Measurements from ENCODE around the gene MRPS26. TPM values are rescaled to one million over a fixed set of nuclear protein-coding genes. Genes with fewer than 3 reads are reported as not detected.
A peak's percentile ranks its signal among the peaks of the same experiment; 100 is the strongest.

The MRPS26 gene
- total and polyA plus RNA-seq, 4 donors = 26.9 to 65.2 (median 40.3) TPM

DNA sequence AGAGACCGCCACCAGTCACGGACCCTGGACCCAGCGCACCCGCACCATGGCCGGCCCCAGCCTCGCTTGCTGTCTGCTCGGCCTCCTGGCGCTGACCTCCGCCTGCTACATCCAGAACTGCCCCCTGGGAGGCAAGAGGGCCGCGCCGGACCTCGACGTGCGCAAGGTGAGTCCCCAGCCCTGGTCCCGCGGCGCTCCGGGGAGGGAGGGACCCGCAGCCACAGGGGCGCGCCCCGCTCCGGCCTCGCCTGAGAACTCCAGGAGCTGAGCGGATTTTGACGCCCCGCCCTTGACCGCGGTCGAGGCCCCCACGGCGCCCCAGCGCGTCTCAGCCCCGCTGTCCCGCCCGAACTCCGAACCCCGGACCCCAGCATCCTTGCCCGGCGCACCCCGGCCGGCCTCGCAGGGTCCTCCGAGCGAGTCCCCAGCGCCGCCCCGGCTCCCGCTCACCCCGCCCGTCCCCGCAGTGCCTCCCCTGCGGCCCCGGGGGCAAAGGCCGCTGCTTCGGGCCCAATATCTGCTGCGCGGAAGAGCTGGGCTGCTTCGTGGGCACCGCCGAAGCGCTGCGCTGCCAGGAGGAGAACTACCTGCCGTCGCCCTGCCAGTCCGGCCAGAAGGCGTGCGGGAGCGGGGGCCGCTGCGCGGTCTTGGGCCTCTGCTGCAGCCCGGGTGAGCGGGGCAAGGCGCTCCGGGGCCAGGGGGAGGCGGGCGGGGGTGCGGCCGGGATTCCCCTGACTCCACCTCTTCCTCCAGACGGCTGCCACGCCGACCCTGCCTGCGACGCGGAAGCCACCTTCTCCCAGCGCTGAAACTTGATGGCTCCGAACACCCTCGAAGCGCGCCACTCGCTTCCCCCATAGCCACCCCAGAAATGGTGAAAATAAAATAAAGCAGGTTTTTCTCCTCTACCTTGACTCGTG is 26.0 kb downstream of the MRPS26 start, which contains the start of gene OXT:
Gene OXT (plus strand): TSS at position 11 of the 920 bp plus-strand sequence. CDS start 36 bp downstream, at position 47.
- TF ChIP-seq, protein P1, sequence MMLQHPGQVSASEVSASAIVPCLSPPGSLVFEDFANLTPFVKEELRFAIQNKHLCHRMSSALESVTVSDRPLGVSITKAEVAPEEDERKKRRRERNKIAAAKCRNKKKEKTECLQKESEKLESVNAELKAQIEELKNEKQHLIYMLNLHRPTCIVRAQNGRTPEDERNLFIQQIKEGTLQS (IDR thresholded peaks at IDR 0.05) = no peak
- TF ChIP-seq, protein P2, sequence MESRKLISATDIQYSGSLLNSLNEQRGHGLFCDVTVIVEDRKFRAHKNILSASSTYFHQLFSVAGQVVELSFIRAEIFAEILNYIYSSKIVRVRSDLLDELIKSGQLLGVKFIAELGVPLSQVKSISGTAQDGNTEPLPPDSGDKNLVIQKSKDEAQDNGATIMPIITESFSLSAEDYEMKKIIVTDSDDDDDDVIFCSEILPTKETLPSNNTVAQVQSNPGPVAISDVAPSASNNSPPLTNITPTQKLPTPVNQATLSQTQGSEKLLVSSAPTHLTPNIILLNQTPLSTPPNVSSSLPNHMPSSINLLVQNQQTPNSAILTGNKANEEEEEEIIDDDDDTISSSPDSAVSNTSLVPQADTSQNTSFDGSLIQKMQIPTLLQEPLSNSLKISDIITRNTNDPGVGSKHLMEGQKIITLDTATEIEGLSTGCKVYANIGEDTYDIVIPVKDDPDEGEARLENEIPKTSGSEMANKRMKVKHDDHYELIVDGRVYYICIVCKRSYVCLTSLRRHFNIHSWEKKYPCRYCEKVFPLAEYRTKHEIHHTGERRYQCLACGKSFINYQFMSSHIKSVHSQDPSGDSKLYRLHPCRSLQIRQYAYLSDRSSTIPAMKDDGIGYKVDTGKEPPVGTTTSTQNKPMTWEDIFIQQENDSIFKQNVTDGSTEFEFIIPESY (IDR thresholded peaks at IDR 0.05) = no peak
- TF ChIP-seq HNF4A (conservative IDR thresholded peaks at IDR 0.05) (peak in 1 of 2 donors; percentile 51), SP1 (IDR thresholded peaks at IDR 0.05) (peak; percentile 28), FOXA1 (IDR thresholded peaks at IDR 0.05) (no peak), FOXA2 (IDR thresholded peaks at IDR 0.05) (no peak), GABPA (IDR thresholded peaks at IDR 0.05 in 1 of 2, conservative IDR thresholded peaks at IDR 0.05 in 1 of 2) (no peak)
- peaks cover 7 to 47% (median 33%) of the 10 kb centered on the region in 4 donors for H3K4me1 ChIP-seq (ENCODE audit: control insufficient read depth in 4 of 4, insufficient read depth in 4 of 4, low read length in 3 of 4)
- peak within 1 kb of the TSS in 1 of 2 donors; percentile 4 for H3K9ac ChIP-seq (ENCODE audit: low read depth in 1 of 2, low read length in 2 of 2)
- H3K36me3 ChIP-seq (ENCODE audit: control insufficient read depth in 4 of 4, insufficient read depth in 3 of 4, low read depth in 1 of 4, low read length in 3 of 4) = no peaks in the 10 kb centered on the region
- H3K27me3 ChIP-seq (ENCODE audit: control insufficient read depth in 4 of 4, insufficient read depth in 4 of 4, low read length in 3 of 4) = peaks cover 0 to 3% (median 0%) of the 10 kb centered on the region in 4 donors
- H3K9me3 ChIP-seq (ENCODE audit: control insufficient read depth in 4 of 4, low read length in 3 of 4) = no peaks in the 10 kb centered on the region
- peak within 1 kb of the TSS in 1 of 2 donors; percentile 10 for H3K27ac ChIP-seq (ENCODE audit: low read depth in 1 of 2, low read length in 2 of 2)
- peak within 1 kb of the TSS in 2 of 3 donors; percentile 18 to 51 for H3K4me3 ChIP-seq (ENCODE audit: low read depth in 1 of 3, low read length in 3 of 3)
- WGBS = 19% methylated on average over 95 of the region's 95 CpGs
- no peak for DNase-seq (ENCODE audit: low spot score)

DNA sequence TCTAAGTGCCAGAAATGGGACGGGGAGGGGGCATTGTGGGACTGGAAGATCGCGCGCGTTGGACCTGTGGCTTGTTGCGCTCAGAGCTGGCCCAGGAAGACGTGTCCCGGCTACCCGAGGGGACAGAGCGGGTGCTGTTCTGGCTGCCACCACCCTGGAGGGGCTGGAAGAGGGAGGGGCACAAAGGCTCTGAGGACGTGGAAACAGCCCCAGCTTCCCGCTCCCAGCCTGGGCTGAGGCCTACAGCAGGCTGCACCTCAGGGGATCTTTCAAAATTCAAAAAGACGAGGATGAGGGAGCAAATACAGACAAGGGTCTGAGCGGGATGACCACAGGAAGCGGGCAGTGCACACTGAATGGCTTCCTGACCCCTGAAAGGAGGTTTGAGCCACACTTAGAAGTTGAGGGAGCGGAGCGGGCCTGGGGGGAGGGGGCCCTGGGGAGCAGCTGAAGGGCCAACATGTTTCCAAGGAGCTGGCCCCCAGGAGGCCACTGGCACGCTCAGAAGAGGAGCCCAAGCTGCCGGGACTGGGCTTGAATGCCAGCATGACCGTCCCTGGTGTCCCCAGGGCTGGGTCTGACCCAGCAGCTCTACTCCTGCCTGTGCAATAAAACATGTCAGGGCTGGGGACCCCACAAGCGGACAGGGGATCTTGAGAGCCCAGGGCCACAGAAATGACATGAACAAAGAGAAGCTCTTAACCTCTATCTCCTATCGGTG is 26.8 kb downstream of the MRPS26 start:
- no peak for DNase-seq (ENCODE audit: low spot score)
- peak overlapping the region in 1 of 2 donors; percentile 4 for H3K9ac ChIP-seq (ENCODE audit: low read depth in 1 of 2, low read length in 2 of 2)
- WGBS = 86% methylated on average over 22 of the region's 22 CpGs

More for the DNA sequence above, 26.8 kb downstream of the MRPS26 start:
- no peaks in the 10 kb centered on the region for H3K36me3 ChIP-seq (ENCODE audit: control insufficient read depth in 4 of 4, insufficient read depth in 3 of 4, low read depth in 1 of 4, low read length in 3 of 4)
- H3K4me3 ChIP-seq (ENCODE audit: low read depth in 1 of 3, low read length in 3 of 3) = no peak overlapping the region
- TF ChIP-seq JUND (IDR thresholded peaks at IDR 0.05) (no peak), YY1 (IDR thresholded peaks at IDR 0.05) (no peak), GABPA (IDR thresholded peaks at IDR 0.05 in 1 of 2, conservative IDR thresholded peaks at IDR 0.05 in 1 of 2) (no peak), RAD21 (IDR thresholded peaks at IDR 0.05) (no peak), HNF4A (conservative IDR thresholded peaks at IDR 0.05) (no peak), RXRA (IDR thresholded peaks at IDR 0.05) (no peak), EGR1 (IDR thresholded peaks at IDR 0.05; ENCODE audit: low read depth in 2 of 2) (no peak), FOXA2 (IDR thresholded peaks at IDR 0.05) (no peak), FOXA1 (IDR thresholded peaks at IDR 0.05) (no peak), NR2F2 (IDR thresholded peaks at IDR 0.05) (no peak), HNF4G (IDR thresholded peaks at IDR 0.05) (no peak), TAF1 (conservative IDR thresholded peaks at IDR 0.05) (no peak), SP1 (IDR thresholded peaks at IDR 0.05) (no peak)
- TF ChIP-seq, protein P2 (IDR thresholded peaks at IDR 0.05) = no peak
- TF ChIP-seq, protein P1 (IDR thresholded peaks at IDR 0.05) = no peak
- TF ChIP-seq, protein P3, sequence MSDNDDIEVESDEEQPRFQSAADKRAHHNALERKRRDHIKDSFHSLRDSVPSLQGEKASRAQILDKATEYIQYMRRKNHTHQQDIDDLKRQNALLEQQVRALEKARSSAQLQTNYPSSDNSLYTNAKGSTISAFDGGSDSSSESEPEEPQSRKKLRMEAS (IDR thresholded peaks at IDR 0.05) = no peak
- TF ChIP-seq, protein P4, sequence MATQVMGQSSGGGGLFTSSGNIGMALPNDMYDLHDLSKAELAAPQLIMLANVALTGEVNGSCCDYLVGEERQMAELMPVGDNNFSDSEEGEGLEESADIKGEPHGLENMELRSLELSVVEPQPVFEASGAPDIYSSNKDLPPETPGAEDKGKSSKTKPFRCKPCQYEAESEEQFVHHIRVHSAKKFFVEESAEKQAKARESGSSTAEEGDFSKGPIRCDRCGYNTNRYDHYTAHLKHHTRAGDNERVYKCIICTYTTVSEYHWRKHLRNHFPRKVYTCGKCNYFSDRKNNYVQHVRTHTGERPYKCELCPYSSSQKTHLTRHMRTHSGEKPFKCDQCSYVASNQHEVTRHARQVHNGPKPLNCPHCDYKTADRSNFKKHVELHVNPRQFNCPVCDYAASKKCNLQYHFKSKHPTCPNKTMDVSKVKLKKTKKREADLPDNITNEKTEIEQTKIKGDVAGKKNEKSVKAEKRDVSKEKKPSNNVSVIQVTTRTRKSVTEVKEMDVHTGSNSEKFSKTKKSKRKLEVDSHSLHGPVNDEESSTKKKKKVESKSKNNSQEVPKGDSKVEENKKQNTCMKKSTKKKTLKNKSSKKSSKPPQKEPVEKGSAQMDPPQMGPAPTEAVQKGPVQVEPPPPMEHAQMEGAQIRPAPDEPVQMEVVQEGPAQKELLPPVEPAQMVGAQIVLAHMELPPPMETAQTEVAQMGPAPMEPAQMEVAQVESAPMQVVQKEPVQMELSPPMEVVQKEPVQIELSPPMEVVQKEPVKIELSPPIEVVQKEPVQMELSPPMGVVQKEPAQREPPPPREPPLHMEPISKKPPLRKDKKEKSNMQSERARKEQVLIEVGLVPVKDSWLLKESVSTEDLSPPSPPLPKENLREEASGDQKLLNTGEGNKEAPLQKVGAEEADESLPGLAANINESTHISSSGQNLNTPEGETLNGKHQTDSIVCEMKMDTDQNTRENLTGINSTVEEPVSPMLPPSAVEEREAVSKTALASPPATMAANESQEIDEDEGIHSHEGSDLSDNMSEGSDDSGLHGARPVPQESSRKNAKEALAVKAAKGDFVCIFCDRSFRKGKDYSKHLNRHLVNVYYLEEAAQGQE (IDR thresholded peaks at IDR 0.05) = no peak
- TF ChIP-seq, protein P5, sequence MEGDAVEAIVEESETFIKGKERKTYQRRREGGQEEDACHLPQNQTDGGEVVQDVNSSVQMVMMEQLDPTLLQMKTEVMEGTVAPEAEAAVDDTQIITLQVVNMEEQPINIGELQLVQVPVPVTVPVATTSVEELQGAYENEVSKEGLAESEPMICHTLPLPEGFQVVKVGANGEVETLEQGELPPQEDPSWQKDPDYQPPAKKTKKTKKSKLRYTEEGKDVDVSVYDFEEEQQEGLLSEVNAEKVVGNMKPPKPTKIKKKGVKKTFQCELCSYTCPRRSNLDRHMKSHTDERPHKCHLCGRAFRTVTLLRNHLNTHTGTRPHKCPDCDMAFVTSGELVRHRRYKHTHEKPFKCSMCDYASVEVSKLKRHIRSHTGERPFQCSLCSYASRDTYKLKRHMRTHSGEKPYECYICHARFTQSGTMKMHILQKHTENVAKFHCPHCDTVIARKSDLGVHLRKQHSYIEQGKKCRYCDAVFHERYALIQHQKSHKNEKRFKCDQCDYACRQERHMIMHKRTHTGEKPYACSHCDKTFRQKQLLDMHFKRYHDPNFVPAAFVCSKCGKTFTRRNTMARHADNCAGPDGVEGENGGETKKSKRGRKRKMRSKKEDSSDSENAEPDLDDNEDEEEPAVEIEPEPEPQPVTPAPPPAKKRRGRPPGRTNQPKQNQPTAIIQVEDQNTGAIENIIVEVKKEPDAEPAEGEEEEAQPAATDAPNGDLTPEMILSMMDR (IDR thresholded peaks at IDR 0.05; ENCODE audit: low read depth, low read length, missing input control) = no peak
- peaks cover 7 to 40% (median 29%) of the 10 kb centered on the region in 4 donors for H3K4me1 ChIP-seq (ENCODE audit: control insufficient read depth in 4 of 4, insufficient read depth in 4 of 4, low read length in 3 of 4)
- H3K27me3 ChIP-seq (ENCODE audit: control insufficient read depth in 4 of 4, insufficient read depth in 4 of 4, low read length in 3 of 4) = peaks cover 0 to 3% (median 0%) of the 10 kb centered on the region in 4 donors
- no peaks in the 10 kb centered on the region for H3K9me3 ChIP-seq (ENCODE audit: control insufficient read depth in 4 of 4, low read length in 3 of 4)
- H3K27ac ChIP-seq (ENCODE audit: low read depth in 1 of 2, low read length in 2 of 2) = no peak overlapping the region
